GM12892 (cell line): ENCODE measurements around the gene CDH23.

Experiments used
- POLR2A ChIP-seq: IDR thresholded peaks from 2 replicates; pipeline ENCODE4 v1.6.1; 2011; ENCODE audit warnings: low read depth, low read length, control low read depth
- POLR2AphosphoS5 ChIP-seq: IDR thresholded peaks from 2 replicates; pipeline ENCODE4 v1.6.1; 2011; ENCODE audit warnings: low read depth, low read length, control low read depth

DNA sequence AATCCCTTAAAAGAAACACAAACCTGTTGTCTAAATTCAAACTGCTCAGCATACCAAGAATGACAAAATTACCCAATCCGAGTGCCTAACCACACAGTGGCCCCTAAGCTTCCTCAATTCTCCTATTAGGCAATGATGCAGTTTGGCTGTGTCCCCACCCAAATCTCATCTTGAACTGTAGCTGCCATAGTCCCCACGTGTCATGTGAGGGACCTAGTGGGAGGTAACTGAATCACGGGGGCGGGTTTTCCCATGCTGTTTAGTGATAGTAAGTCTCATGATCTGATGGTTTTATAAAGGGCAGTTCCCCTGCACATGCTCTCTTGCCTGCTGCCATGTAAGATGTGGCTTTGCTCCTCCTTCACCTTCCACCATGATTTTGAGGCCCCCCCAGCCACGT lies 432.5 kb downstream of the CDH23 start:
- TF ChIP-seq POLR2A: no peak
- no peak for TF ChIP-seq POLR2AphosphoS5
